Measurements from ENCODE around the gene TMEM89.
A peak's percentile ranks its signal among the peaks of the same experiment; 100 is the strongest.

TMEM89 gene

DNA sequence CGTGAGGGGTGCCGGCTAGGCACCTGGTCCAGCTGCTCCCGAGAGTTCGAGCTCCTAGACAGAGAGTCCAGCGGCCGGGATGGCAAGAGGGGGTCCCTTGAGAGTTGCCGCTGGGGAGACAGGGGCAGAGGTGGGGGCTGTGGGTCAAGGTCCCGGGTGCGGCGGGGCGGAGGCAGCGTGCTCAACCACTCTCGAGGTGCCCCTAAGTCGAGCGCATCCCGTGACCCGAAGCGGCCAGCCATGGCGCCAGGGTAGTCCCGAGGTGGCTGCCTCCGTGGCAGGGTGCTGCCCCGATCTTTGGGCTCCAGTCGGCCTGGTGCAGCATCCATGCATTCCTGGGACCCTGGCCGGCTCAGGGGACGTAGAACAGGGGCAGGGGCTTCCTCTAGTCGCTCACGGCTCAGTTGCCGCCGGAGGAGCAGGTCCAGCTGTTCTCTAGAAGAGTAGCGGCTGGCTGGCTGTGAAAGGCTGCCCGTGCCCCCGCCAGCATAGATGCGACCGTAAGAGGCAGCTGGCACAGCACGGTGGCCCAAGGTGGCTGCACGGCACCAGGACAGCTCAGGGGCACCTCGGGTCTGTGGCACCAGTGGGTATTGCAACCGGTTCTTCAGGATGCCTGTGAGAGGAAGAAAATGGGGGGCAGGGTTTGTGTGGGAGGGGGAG lies 18.5 kb upstream of the TMEM89 start:
- no peak for DNase-seq

DNA sequence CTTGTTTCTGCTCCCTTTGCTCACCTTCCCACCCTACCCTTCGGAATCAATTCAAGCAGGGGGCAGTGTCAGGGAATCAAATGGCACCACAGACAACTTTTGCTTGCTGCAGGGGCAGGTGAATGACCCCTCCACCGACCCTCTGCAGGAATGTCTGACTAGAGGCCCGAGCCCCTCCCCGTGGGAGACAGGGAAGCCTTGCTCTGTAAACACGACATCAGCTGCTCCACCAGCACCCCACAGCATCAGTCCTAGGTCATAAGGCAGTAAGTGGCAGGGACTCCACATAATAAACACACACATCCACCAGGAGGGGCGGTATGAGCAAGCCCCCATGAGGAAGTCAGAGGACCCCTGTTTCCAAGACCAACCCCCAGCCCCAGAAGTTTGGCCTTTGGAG lies 15.7 kb upstream of the TMEM89 start:
- no peak for DNase-seq

DNA sequence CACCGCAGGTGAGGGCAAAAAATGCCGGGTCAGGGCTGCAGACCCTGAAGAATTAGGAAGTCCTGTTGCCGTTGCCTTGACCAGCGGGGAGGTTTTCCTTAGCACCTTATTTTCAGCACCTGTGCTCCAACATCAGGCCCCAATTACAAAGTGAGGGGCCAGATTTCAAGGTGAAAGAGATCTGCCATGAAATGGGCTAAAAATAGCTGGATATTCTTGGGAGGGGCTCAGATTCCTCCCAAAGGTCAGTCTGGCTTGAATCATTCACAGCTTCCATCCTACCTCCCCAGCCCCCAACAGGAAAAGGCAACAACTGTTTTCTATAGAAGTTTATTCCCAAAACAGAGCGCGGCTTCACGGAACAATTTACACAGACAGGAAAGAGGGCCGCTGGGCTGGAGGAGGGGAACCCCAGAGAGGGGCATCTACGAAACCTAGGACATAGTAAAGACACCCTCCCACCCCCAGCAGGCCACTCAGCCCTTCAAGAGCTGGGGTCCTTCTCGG lies 14.6 kb upstream of the TMEM89 start:
- DNase-seq = no peak

DNA sequence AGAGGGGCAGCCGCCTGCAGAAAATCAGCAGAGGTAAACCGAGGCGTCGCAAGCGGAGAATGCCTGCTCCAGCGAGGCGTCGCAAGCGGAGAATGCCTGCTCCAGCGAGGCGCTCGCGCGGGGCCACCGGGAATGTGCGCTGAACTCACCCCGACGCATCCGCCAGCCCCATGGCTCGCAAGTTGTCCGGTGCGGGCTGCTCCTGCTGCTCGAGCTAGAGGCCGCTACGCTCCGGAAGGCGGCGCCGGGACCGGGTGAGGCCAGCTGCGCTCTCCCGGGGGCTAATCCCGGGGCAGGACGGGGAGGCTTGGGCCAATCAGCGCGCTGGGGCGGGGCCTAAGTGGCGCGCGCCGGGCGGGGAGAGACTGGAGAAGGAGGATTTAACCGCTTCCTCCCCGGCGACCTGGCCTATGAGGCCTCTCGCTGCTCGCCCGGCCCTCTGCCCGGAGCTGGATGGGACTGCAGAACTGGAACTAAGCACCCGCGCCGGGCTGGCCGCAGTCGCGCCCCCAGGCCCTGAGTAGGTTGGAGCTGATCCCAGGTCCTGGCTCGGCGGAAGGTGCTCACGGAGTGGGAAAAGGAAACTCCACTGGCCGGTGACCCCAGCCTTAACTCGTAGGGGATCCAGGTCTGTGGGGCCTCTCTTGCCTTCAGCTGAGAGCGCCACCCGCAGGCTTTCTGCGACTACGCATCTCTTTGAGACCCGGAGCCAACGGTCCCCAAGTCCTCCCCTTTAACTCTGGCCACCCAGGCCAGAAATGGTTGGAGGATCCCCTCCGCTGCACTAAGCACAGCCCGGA lies 13.9 kb upstream of the TMEM89 start, which contains the start of gene SLC26A6:
SLC26A6 (minus strand) TSS at position 240 of the 800 bp plus-strand sequence; CDS start at position 172, 68 bp downstream.
- DNase-seq = peak; percentile 85

DNA sequence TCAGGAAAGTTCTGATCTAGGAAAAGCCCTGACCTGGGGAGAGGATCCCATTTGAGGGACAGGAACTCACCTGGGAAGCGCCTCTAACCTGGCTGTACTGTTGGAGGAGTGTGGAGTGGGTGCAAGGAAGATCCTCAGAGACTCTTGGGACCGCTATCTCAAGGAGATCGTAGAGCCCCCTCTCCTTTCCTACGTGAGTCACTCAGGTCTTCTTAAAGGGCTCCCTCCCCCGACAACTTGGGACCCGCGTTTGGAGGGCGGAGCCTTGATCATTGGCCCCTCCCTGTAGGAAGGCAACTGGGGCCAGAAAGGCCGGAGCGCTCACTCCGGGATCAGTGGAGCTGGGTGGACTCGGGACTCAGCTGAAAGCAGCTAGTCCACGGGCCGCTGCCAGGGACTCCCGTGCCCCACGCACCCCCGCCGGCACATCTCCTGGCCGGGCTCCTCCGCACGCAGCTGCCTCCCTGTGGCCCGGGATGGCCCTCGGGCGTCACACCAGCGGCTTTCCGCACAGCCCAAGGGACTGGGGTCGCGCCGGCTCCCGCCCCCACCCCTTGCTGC lies 13.2 kb upstream of the TMEM89 start:
- no peak for DNase-seq

DNA sequence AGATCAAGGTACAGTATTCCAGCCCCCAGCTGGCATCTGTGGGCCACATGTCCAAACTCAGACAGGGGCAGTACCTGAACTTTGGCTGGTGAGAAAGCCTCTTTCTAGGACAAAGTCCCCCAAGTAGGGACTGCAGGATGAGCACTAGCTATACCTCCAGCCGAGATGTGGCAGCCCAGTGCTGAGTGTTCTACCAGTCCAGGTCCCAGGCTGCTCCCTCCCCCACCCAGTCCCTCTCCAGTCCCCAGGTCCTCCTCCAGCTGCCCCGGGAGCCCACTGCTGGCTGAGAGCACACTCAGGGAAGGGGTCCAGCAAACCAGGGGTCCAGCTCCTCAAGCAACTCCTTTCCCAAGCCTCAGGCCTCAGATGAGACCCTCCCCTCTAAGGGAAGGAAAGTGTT lies 12.2 kb upstream of the TMEM89 start:
- DNase-seq = no peak

DNA sequence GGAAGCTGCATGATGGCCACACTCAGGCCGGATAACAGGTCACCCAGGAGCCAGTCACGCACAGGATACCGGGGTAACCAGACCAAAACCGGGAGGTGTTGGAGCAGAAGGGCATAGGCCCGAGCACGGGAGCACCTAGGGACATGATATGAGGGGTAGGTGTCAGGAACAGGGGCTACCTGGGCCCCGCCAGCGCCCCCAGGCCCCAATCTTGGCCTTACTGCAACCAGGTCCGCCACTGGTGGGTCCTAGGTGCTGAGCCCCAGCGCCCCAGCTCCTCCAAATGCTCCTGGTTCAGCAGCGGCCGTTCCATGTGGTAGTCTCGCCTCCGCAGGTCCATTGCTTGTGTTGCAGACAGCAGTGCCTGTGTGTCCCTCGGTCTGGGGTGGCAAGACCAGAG lies 11.7 kb upstream of the TMEM89 start:
- DNase-seq = no peak

DNA sequence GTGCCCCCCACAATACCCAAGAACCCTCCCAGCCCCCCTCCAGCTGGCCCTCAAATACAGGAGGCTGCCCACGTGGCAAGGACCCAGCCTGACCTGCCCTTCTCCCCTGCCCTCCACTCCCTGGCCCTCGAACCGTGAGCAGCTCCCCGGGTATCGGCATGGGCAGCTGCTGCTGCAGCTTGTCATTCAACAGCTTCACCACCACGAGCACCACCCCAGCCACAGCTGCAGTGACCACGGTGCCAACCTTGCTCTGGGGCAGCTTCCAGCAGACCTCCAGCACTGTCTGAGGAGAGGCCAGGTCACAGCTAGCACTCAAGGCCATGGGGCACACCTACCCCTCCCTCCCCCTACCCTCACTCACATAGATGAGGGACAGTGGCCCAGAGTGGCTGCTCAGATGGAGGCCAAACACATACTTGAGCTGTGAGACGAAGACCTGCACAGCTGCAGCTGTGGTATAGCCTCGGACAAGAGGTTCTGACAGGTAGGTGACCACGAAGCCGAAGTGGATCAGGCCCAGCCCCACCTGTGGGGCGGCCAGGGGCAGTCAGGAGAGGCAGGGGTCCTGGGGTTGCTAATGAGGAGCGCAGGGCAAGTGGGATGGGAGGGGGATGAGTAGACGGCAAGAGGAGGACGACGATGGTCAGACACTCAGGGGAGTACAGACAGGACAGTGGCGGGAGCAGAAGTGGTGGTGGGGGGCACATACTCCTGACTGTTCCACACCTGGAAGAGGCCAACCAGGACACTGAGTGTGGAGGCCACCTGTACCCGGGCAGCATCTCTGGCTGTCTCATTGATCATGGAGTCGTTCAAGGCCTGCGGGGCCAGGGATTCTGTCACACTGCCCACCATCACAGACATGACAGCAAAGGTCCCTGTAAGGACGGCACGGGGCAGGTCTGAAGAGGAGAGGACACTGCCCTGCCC lies 10.2 kb upstream of the TMEM89 start:
- DNase-seq = no peak

DNA sequence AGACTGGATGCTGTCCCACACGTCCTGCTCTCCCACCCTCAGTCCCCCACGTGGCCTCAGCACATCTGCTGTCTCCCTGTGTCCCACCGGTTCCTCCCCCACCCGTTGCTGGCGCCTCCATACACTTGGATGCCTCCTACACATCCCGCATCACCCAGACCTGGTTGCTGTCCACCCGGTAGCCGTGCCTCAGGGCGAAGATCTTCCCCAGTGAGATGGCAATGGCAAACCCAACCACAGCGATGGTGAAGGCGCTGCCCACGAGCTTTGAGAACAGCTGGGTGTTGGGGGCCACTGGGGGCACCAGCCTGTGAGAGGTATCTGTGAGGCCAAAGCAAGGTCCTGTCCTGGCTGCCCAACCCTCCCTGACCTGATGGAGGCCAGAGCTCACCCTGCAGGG lies 9.3 kb upstream of the TMEM89 start:
- no peak for DNase-seq

DNA sequence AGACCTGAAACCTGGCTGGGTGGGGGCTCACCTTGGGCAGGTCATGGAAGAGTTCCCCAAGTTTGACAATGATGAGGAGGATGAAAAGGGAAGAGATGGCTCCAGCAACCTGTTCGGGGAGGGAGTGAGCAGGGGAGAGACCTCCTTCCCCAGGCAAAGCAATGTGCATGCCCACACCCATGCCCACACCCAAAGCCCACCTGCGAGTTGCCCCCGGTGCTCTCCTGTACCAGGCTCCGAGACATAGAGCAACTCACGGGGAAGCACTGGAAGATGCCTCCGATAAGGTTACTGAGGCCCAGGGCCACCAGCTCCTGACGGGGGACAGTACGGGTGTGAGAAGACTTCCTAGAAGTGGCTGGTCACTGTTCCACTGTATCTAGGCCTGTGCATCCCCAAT lies 8.8 kb upstream of the TMEM89 start:
- no peak for DNase-seq

DNA sequence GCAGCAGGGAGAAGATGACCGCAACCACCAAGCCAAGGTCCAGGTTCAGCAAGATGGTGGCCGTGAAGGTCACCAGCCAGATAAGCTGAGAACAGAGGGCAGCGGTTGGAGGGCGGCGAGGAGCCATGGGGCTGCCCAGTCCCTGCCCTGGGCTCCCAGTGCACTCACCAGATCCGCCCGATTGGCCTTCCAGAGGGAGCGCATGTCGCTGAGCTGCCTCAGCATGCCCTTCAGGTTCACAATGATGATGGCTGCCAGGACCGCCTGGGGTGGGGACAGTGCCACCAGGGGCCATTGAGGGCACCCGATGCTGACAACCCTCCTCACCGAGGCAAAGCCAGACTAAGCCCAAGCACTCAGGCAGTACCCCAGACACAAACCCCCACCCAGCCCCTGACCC lies 8.3 kb upstream of the TMEM89 start:
- no peak for DNase-seq

DNA sequence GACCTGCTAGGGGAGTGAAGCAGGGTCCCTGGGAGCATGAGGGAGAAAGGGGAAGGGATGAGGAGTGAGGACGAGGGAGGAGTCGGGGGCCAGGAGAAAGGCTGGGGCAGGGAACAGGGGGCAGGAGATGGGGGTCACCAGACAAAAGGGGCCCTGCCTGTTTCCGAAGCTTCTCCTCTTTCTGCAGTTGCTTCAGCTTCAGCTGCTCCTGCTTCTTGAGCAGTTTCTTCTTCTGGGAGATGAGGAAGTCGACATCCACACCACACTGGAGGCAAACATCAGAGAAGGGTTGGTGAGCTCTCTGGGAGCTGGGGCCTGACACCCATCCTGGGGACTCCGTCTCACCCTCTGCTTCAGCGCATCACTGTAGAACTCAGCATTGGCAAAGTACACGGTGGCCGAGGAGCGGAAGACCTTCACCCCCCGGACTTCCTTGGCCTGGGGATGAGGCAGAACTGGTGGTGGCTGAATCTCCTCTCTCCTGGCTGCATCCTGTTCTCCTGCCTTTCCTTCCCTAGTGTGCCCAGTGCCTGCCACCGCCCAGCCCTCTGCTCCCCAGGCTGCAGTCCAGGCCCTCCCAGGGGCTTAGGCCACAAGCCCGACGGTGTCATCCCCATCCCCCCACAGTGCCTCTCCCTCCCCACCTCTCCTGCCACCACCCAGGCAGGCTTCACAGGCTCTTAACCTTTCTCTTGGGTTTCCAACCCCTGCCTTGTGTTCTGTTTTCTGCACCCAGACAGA lies 6.9 kb upstream of the TMEM89 start:
- no peak for DNase-seq

DNA sequence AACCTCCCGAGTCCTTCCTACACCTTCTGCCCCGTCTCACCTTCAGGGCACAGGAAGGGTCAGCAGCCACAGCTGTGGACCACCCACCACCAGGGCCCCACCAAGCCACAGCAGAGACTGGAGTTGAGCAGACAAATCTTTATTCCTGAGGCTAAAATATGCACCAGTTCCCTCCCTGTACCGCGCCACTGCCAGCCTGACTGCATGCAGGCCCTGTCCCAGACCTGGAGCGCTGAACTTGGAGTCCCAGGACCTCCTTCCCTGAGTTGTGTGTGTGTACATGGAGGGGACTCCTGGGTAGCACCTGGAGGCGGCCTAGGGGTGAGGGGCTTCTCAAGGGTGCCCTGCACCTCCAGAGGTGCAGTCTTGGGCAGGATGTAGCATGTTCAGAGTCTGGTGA lies 4.0 kb upstream of the TMEM89 start:
- no peak for DNase-seq

DNA sequence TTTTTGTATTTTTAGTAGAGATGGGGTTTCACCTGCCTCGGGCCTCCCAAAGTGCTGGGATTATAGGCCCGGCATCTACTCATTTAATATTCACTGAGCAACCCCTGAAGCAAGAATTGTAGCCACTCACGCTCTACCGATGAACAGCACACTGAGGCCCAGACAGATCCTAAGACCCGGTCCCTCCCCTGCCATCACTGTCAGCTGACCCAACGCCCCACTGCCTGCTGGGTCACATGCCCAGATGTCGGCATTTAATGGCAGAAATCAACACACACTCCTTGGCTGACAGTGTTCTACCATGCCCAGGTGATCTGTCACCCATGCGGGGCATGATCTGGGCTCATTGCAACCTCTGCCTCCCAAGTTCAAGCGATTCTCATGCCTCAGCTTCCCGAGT lies 3.2 kb upstream of the TMEM89 start:
- DNase-seq = no peak

DNA sequence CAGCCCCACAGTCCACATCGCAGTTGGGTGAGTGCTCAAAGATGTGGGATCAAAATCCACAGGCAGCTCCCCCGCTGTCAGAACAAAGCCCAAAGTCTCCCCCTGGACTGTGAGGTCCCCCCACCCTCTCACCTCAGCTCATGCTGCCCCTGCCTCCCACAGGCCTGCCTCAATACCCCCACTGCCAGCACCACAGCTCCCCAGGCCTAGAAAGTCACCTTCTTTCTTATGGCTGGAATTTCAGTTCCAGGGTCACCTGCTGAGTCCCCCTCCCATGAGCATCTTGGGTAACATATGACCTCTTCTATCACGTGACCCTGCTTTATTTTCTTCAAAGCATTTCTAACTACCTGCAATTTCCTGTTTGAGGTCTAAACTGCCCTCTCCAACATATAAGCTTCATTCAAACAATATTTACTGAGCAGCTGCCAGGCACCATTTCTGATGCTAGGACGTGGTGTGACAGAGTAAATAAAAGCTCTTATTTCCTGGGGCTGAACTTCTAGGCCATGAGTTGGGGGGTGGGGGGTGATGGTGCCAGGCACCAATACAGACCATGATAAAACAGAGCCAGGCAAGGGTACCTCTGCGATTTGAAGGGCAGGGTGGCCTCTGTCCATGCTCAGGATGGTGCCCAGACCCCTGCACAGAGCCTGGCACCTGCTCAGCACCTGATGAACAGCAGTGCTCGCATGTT lies 2.4 kb upstream of the TMEM89 start:
- peak; percentile 81 for DNase-seq

DNA sequence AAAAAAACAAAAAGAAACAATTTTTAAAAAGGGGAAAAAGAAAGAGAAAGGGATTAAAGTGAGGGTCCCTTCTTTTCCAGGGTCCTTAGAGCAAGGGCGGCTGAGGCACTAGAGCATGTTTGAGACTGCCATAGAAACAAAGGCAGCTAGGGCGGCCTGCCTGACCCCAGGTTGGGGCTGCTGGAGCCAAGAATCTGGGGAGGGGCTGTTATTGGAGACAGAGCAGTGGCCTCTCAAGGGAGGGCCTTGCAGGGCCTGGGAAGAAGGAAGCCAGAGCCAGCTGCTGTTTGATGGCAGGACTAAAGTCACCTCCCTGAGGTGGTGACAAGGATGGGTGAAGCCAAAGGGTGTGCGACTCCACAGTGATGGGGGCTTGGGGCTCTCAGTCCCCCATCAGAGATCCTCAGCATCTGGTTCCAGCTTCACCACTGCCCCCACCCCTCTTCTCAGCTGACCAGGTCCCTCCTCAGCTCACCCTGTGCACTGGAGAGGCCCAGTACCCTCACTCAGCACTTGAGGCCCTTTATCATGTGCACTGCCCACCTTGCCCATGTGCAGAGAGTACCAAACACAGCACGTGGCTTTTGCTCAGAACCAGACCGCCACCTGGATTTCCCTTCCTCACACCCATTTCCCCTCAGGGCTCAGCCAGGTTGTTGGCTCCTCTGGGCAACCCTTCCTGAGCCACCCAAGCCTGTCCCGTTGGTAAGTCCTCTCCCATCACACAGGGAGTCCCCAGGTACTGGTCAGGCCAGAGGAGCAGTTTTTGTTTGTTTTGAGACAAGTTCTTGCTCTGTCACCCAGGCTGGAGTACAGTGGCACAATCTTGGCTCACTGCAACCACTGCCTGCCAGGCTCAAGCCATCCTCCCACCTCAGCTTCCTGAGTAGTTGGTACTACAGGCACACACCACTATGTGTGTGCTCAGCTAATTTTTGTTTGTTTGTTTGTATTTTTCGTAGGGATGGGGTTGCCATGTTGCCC lies 1.7 kb downstream of the TMEM89 start:
- no peak for DNase-seq

DNA sequence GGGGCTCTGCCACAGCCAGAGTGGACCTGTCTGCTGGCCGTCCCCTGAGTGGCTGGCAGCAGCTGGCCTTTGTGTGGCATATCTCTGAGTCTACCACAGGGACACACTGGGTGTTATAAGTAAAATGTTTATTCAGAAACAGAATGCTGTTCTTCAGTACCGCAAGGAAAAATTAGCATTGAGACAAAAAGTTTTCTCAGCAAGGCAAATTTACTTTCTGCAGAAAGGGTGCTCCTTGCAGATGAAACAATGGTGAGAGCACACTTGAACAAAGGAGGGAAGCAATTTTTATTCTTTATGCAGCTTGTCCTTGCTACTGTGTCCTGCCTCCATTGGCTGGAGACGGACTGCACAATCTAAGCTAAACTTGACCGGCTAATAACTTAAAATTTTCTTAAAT lies 4.0 kb downstream of the TMEM89 start:
- no peak for DNase-seq

DNA sequence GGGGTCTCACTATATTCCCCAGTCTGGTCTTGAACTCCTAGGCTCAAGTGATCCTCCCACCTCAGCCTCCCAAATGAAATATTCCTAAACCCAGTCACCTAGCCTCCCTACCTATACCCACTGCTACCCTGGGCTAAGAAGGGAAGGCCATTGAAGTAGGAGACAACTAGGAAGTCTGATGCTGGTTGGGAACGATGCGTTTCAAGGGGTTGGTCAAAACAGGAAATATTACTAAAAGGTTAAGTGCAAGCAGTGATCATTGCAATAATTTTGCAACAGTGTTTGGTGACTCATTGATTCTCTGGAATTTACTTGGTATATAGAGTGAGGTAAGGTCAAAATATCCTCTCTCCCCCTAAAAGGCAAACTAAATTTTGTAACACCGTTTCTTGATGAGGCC lies 7.5 kb downstream of the TMEM89 start:
- no peak for DNase-seq

DNA sequence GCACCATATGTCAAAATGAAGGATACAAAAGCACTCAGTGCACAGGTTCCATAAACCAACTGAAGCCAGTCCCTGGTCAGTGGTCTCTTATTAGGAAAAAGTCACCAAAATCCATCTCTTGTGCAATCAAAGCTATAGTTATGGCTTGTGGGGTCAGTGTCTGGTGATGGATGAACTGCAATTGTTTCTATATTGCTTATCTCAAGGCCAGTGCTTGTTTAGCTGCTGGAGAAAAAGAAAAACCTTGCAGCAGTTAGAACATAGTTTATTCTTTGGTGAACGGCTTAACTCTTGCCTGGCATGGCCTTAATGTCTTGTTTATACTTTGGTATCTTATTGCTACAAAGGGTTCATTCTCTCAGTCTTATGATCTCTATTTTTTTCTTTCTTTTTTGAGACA lies 9.3 kb downstream of the TMEM89 start:
- DNase-seq = no peak

All from DMS153 (cell line).